Measurements from ENCODE around the gene SEMA4C.

Gene SEMA4C

DNA sequence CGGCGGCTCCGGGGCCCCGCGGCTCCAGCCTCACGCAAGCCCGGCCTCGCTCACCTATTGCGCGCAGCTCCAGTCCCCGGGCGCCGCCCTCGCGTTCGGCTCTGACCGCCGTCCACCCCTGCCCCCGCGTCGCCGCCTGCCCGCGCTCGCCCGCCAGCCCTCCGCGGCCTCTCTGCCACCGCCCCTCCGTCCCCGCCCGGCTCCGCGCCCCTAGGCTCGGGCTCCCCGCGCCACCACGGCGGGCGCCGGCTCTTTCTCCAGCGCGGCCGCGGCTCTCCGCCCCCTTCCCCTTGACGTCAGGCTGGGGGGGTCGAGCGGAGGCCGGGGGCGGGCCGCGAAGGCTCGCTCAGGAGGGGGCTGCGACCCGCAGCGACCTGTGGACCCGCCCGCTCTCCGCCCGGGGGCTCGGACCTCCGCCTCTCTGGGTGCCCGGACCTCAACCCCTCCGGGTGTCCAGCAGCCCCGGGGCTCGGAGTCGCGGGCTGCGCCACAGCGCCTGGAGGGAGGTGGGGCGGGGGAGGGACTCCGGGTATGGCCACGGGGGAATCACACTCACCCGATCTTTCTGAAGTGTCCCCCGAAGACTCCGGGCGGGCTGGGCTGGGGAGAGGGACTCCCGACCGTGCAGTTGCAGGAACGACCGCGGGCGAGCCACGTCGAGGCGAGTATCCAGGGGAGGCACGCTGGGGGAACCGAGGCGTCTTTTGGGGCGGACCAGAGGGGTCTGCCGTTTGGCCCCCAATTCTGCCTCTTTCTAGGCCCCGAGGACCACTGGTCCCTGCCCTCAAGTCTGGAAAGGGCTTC is at the start of gene SEMA4C:
TSS of gene SEMA4C (minus strand) at position 259 of the 804 bp plus-strand sequence. CDS start 2,194 bp downstream, outside the sequence.
- peak; percentile 82 for DNase-seq

DNA sequence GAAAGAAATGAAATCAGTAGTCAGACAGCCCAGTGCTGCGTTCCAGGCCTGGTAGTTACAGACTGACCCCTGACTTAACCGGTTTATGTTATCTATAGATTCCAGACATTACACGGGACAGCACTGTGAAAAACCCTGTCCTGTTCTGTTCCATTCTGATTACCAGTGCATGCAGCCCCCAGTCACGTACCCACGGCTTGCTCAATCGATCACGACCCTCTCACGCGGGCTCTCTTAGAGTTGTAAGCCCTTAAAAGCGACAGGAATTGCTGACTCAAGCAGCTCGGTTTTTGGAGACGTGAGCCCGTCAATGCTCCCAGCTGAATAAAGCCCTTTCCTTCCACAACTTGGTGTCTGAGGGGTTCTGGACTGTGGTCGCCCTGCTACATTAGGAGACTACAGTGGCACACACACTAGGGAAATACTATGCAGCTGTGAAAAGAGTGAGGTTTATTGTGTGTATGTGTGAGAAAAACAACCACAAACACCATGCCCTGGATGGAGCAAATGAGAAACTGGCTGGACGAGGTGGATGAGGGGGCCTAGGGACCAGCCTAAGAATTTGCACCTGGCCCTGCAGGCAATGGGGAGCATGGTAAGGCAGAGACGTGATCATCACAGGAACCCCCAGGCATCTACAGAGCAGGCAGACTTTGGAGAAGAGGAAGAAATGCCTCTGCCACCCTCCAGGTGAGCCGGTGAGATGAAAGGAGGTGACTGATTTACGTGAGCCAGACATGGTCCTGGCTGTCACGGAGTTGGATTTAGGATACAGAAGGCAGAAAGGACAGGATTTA is 49.1 kb upstream of the SEMA4C start:
- DNase-seq: no peak

DNA sequence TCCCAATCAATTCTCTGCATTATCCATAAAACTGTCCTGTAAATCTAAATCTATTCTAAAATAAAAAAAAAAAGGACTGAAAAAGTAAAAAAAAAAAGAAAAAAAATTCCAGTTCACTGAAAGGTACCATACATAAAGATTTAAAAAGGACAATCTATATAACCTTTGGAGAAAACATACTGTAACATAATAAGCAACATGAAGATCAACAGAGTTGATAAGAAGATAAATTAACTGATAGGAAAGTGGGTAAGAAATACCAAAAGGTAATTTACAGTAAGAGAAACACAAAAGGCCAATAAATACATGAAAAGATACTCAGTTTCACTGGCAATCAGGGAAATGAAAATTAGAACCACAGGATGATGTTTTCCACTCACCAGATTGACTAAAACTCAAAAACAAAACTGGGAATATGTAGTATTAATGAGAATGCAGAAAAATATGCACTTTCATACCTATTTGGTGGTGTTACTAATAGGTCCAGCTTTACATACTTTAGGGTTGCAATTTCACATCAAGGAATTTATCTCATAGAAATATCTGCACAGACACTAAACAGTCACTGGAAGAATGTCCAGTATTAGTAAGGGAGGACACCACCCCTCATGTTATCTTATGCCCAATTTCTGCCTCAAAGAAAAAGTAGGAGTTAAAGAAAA is 48.3 kb upstream of the SEMA4C start:
- no peak for DNase-seq

DNA sequence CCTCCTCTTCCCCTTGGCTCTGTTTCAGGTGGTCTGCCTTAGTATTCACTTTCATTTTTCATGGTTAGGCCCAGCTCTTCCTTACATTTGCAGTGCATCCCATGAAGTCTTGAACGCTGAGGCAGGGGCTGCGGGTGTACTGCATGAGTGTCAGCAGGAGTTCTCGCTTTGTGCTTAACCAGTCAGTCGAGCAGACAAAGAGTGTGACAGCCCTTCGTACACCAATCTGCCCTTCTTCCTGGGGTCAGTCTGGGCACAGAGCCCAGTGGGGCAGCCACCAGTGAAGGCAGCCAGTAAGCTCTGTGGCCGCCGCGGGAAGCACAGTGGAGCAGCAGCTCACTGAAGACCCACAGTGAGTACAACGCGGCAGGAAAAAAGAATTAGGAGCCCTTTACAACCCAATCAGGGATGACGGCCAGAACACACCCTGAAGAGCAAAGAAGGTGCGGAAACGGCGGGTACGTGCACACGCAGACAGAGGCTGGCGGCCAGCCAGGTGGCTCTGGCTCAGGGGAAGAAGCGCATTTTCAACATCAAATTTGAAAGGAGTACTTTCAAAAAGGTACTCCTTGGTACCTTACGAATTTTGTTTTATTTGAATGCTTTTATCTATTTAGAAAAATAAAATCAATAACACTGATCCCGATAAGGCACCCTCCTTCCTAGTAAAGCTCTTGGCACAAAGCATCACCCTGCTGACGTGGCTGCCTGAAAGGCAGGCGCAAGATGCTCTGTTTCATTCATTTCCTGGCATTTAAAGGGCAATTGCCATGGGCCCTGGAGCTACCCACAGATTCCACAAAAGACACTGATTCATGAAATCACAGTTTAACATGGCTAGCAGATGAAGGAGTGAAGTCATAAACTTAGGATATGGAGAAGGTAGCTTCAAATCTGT is 47.0 kb upstream of the SEMA4C start:
- DNase-seq: no peak

- no peak for DNase-seq
Observed at GRCh38 chr2:96916156-96916630, 46.3 kb upstream of the SEMA4C start.

- DNase-seq: no peak
Observed at GRCh38 chr2:96914332-96914731, 44.5 kb upstream of the SEMA4C start.

GRCh38 chr2:96913398-96914202 is 43.7 kb upstream of the SEMA4C start:
- DNase-seq: no peak

DNA sequence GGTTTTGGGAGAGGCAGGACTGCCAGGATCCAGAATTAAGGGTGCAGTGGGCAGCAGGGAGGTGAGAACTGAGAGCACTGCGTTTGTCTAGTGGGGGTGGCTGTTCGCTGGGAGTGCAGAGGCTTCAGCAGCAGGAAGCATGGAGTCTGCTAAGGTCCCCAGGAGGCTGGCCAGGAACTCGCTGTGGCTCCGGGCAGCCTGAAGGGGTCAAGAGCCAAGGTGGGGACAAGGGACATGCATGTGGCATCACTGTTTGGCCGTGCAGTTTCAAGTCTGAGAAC is 43.2 kb upstream of the SEMA4C start:
- no peak for DNase-seq

DNA sequence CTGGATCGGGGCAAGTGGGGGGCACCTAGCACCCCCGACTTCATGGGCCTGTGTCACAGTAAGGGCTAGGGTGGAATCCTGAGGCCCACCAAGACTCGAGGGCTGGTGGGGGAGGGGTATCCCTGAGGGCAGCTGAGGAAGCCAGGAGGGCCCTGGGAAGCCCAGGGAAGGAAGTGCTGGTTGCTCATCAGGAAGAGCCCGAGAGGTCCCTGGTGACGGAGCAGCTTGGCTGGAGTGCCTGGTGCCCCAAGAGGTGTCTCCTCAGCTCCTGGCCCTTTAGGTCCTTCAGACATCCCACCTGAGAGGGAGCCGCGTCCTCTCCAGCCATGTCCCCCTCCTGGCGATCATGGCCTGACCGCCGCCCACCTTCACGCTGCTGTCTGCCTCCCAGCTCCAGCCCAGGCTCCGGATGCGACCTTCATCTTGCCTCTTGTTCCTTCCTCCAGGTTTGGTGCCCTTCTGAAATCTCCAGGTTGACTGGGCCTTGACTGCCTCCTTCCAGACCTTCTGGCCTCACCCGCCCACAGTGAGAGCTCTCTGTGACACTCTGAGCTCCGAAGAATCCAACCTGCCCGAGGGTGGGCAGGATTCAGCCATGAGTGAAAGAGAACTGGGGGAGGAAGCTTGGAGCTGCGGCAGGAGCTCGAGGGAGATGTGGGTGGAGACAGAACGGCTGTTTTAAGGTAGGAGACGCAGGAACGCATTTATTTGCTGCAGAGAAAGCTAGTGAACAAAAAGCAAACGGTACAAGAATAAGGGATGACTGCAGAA is 42.7 kb upstream of the SEMA4C start:
- no peak for DNase-seq

GRCh38 chr2:96909611-96910021 is 39.7 kb upstream of the SEMA4C start:
- DNase-seq: no peak

GRCh38 chr2:96907115-96908041 is 37.5 kb upstream of the SEMA4C start:
- DNase-seq: peak; percentile 88

- DNase-seq: peak; percentile 85
Observed at GRCh38 chr2:96906729-96907114, 36.8 kb upstream of the SEMA4C start.

- no peak for DNase-seq
Observed at GRCh38 chr2:96903815-96904214, 33.9 kb upstream of the SEMA4C start.

DNA sequence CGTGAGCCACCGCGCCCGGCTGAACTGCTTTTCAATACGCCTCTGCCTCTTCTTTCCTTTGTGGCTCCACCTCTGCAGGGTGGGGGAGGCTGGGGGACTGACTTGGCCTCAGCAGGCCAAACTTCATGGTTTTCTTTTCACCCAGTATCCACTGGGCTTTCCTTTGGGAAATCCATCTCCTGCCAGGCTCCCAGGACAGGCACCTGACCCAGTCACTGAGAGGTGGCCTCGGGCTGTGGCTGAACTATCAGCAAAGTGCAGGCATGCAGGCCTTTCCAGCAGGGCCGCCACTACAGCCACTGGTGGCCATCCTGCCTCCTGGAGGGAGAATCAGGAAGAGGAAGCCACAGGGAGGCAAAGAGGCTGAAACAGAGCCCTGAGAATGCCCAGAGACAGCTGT is 33.4 kb upstream of the SEMA4C start:
- no peak for DNase-seq

- no peak for DNase-seq
Observed at GRCh38 chr2:96900237-96900636, 30.4 kb upstream of the SEMA4C start.

- no peak for DNase-seq
Observed at GRCh38 chr2:96899413-96899741, 29.5 kb upstream of the SEMA4C start.

DNA sequence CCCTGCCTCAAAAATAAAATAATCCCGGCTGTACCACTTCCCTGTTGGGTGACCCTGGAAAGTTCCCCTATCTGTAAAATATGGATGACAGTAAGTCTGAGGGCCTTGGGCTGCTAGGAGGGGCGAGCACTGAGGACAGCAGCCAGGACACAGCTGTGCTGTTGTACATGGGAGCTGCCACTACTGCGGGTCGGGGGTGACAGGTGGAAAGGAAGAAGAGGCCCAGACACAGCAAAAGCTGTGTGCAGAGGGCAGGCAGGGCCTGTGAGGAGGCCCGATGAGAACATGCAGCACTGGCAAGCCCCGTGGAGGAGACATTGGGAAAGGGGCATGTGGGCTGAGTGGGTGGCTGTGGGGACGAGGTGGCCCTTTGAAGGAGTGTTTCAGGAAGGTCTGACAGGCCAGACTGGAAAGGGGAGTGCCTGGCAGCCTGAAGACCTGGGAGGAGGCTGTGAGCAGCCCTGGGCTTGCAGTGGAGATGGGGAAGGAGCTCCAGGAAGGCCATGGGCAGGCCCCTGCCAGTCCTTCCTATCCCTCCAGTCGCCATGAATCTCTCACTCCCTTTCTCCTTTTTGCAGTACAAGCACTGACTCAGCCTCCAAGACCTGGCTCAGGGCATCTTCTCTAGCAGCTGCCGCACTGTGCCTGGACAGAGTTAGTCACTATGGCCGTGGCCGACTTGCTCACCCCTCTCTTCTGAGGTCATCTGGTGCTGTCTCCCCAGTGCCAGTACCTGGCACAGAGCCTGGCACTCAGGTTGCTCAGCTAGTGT is 28.9 kb upstream of the SEMA4C start:
- DNase-seq: no peak

GRCh38 chr2:96898135-96898505 is 28.2 kb upstream of the SEMA4C start:
- DNase-seq: no peak

DNA sequence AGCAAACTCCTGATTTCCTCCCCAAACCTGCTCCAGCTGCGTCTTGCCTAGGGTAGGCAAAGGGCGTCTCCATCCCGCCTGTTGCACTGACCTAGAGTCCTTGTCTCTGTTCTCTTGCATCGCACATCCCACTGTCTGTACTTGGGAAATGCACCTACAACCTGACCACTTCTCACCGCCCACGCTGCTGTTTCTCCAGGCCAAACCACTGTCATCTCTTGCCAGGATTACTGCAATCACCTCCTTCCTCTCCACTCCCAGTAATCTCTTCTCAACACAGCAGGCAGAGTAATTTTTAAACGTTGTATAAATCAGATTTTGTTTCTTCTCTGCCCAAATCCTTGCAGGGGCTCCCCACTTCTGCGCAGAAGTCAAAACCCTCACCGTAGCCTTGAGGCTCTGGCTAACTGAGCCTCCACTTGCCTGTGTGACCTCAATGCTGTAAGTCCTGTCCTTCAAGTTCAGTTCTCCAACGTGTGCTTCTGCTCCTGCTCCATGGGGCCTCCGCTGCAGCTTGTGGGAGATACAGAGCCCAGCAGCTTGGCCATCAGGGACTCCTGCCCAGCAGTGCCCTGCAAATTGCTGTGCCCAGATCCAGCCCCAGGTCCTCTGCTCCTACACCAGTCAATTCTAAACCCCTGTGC is 27.7 kb upstream of the SEMA4C start:
- no peak for DNase-seq
